CD14-positive monocyte (primary cell): Measurements from ENCODE around the gene MYRFL. TPM values are rescaled to one million over a fixed set of nuclear protein-coding genes. Genes with fewer than 3 reads are reported as not detected.

Source experiments
- DNase-seq, 3 donors: peaks; one replicate each; pipeline ENCODE4 v3.0.0-alpha.2; 2011 to 2022
- H2AFZ ChIP-seq: 2 replicates; pipeline ENCODE4 v1.6.0; 2012; ENCODE audit warnings: mild to moderate bottlenecking, low read depth, low read length, inconsistent platforms; ENCODE audit not compliant: insufficient read depth, poor library complexity, severe bottlenecking
- H3K27ac ChIP-seq, 2 donors: 1 replicate in 1 of 2; 2 replicates in 1 of 2; pipeline ENCODE4 v1.5.1; 2012 to 2013; ENCODE audit warnings: low read length in 2 of 2, control low read depth in 1 of 2, inconsistent platforms in 1 of 2, low read depth in 1 of 2, mild to moderate bottlenecking in 1 of 2
- H3K27me3 ChIP-seq, 2 donors: one replicate each; pipeline versions ENCODE4 v1.6.0 to v1.6.1; 2011 to 2013; ENCODE audit warnings: low read length in 2 of 2; ENCODE audit not compliant: control insufficient read depth in 2 of 2, insufficient read depth in 2 of 2
- H3K36me3 ChIP-seq, 2 donors: replicated peaks in 1 of 2; 1 replicate in 1 of 2; 2 replicates in 1 of 2; pipeline versions ENCODE4 v1.5.1 to v1.6.1; 2012 to 2013; ENCODE audit warnings: low read length in 2 of 2, control low read depth in 1 of 2, inconsistent platforms in 1 of 2, mild to moderate bottlenecking in 1 of 2; ENCODE audit not compliant: insufficient read depth in 2 of 2, control insufficient read depth in 1 of 2
- H3K4me1 ChIP-seq, 2 donors: 1 replicate in 1 of 2; 2 replicates in 1 of 2; pipeline versions ENCODE4 v1.5.1 to v1.6.1; 2012 to 2013; ENCODE audit warnings: low read length in 2 of 2, control low read depth in 1 of 2, inconsistent platforms in 1 of 2, mild to moderate bottlenecking in 1 of 2, moderate library complexity in 1 of 2; ENCODE audit not compliant: insufficient read depth in 2 of 2, control insufficient read depth in 1 of 2
- H3K4me2 ChIP-seq: replicated peaks from 2 replicates; pipeline ENCODE3; 2012; ENCODE audit warnings: low read length, moderate library complexity, mild to moderate bottlenecking; ENCODE audit not compliant: poor library complexity, severe bottlenecking; ENCODE audit errors: extremely low read depth
- H3K4me3 ChIP-seq, 3 experiments: fragments of 200-600 bp in 1 of 3; sonication (generic) in 1 of 3; replicated peaks in 1 of 3; 1 replicate in 2 of 3; 2 replicates in 1 of 3; pipeline ENCODE4 v1.5.1; 2011 to 2013; ENCODE audit warnings: low read length in 3 of 3, mild to moderate bottlenecking in 3 of 3, control low read depth in 2 of 3, low read depth in 2 of 3, inconsistent platforms in 1 of 3, moderate library complexity in 1 of 3
- H3K79me2 ChIP-seq: 2 replicates; pipeline ENCODE4 v1.6.0; 2012; ENCODE audit warnings: mild to moderate bottlenecking, control low read depth, inconsistent platforms, low read length, moderate library complexity; ENCODE audit not compliant: insufficient read depth
- H3K9ac ChIP-seq: 2 replicates; pipeline ENCODE4 v1.6.0; 2017; ENCODE audit warnings: low read length, mild to moderate bottlenecking; ENCODE audit not compliant: insufficient read depth, poor library complexity, severe bottlenecking
- H3K9me3 ChIP-seq, 2 donors: replicated peaks in 1 of 2; 1 replicate in 1 of 2; 2 replicates in 1 of 2; pipeline versions ENCODE4 v1.5.1 to v1.6.1; 2012 to 2013; ENCODE audit warnings: low read length in 2 of 2, control low read depth in 1 of 2; ENCODE audit not compliant: control insufficient read depth in 1 of 2, insufficient read depth in 1 of 2
- H4K20me1 ChIP-seq: 2 replicates; pipeline ENCODE4 v1.6.0; 2012; ENCODE audit warnings: mild to moderate bottlenecking, low read length, control low read depth, moderate library complexity; ENCODE audit not compliant: insufficient read depth
- H3K27ac Mint-ChIP-seq, 7 donors: one replicate each; pipeline ENCODE4 v1.8.0; 2020; ENCODE audit warnings: mild to moderate bottlenecking in 7 of 7, mixed read lengths in 7 of 7, moderate library complexity in 6 of 7, inconsistent platforms in 2 of 7
- H3K27me3 Mint-ChIP-seq, 3 donors: one replicate each; pipeline ENCODE4 v1.8.0; 2021 to 2022; ENCODE audit warnings: low read depth in 3 of 3, mild to moderate bottlenecking in 3 of 3, mixed read lengths in 3 of 3, moderate library complexity in 3 of 3, inconsistent platforms in 1 of 3
- H3K36me3 Mint-ChIP-seq, 2 donors: one replicate each; pipeline ENCODE4 v1.8.0; 2020; ENCODE audit warnings: mixed read lengths in 2 of 2, inconsistent platforms in 1 of 2, mild to moderate bottlenecking in 1 of 2
- H3K4me1 Mint-ChIP-seq: one replicate; pipeline ENCODE4 v1.8.0; 2020; ENCODE audit warnings: mild to moderate bottlenecking, mixed read lengths
- H3K4me3 Mint-ChIP-seq, 2 donors: one replicate each; pipeline ENCODE4 v1.8.0; 2020; ENCODE audit warnings: mild to moderate bottlenecking in 2 of 2, mixed read lengths in 2 of 2, moderate library complexity in 1 of 2
- H3K9me3 Mint-ChIP-seq, 7 donors: one replicate each; pipeline ENCODE4 v1.8.0; 2020 to 2022; ENCODE audit warnings: mixed read lengths in 7 of 7, mild to moderate bottlenecking in 6 of 7, moderate library complexity in 6 of 7, inconsistent platforms in 2 of 7
- CTCF ChIP-seq: fragments of 200-600 bp; IDR thresholded peaks from one replicate; pipeline ENCODE4 v1.8.0; 2022; ENCODE audit warnings: antibody characterized with exemption, mild to moderate bottlenecking
- WGBS: methylation state at CpG from one replicate; pipeline ENCODE4 v1.1.5; 2013; ENCODE audit warnings: missing lambda C conversion rate; ENCODE audit not compliant: insufficient coverage; 5-methylcytosine and 5-hydroxymethylcytosine counted together
- intact Hi-C, 2 donors: fragments of 100-400 bp; cut with micrococcal nuclease; formaldehyde crosslinking; loops; one replicate each; pipeline versions ENCODE4 v1.15.0 to v1.15.1; 2023
- polyA plus RNA-seq, 3 donors: library from polyadenylated mRNA; depleted of rRNA in 1 of 3; unstranded in 2 of 3; stranded (reverse) in 1 of 3; fragments of 300-500 nt in 2 of 3; fragments of >200 nt in 1 of 3; fragmentation: Illumina TruSeq in 2 of 3; gene quantifications; 1 replicate in 2 of 3; 2 replicates in 1 of 3; pipeline ENCODE4 v1.2.3, GENCODE V29; 2012 to 2021

Gene MYRFL
- polyA plus RNA-seq, 3 donors, result not detected

- Mint-ChIP-seq H3K27ac (no peak overlapping the region), H3K9me3 (peaks cover 0 to 18% (median 4%) of the 10 kb centered on the region in 7 donors), H3K36me3 (no peaks in the 10 kb centered on the region), H3K4me1 (no peaks in the 10 kb centered on the region), H3K27me3 (peaks cover 0 to 4% (median 0%) of the 10 kb centered on the region in 3 donors), H3K4me3 (no peak overlapping the region)
- H2AFZ ChIP-seq, result no peak overlapping the region
- no peak overlapping the region for H3K9ac ChIP-seq
- 100% methylated on average over 1 of the region's 6 CpGs for WGBS
- no peaks in the 10 kb centered on the region for H3K4me1 ChIP-seq
- H3K9me3 ChIP-seq, result no peaks in the 10 kb centered on the region
- DNase-seq, result no peak
- no peaks in the 10 kb centered on the region for H4K20me1 ChIP-seq
- no peak overlapping the region for H3K4me2 ChIP-seq
- no peaks in the 10 kb centered on the region for H3K27me3 ChIP-seq
- TF ChIP-seq CTCF, result no peak
- H3K27ac ChIP-seq, result no peak overlapping the region
- H3K4me3 ChIP-seq, result no peak overlapping the region
- no peaks in the 10 kb centered on the region for H3K79me2 ChIP-seq
- H3K36me3 ChIP-seq, result no peaks in the 10 kb centered on the region
- intact Hi-C loops, result no loop called here
Observed at GRCh38 chr12:69994724-69995173, 169.7 kb downstream of the MYRFL start.

- Mint-ChIP-seq H3K9me3 (peaks cover 0 to 18% (median 4%) of the 10 kb centered on the region in 7 donors), H3K36me3 (no peaks in the 10 kb centered on the region), H3K4me3 (no peak overlapping the region), H3K27me3 (peaks cover 0 to 4% (median under 1%) of the 10 kb centered on the region in 3 donors), H3K27ac (no peak overlapping the region), H3K4me1 (no peaks in the 10 kb centered on the region)
- no peaks in the 10 kb centered on the region for H3K36me3 ChIP-seq
- TF ChIP-seq CTCF, result no peak
- intact Hi-C loops, result no loop called here
- H3K27ac ChIP-seq, result no peak overlapping the region
- H3K9ac ChIP-seq, result no peak overlapping the region
- H2AFZ ChIP-seq, result no peak overlapping the region
- DNase-seq, result no peak
- H3K79me2 ChIP-seq, result no peaks in the 10 kb centered on the region
- H3K4me3 ChIP-seq, result no peak overlapping the region
- no peak overlapping the region for H3K4me2 ChIP-seq
- H3K4me1 ChIP-seq, result no peaks in the 10 kb centered on the region
- no peaks in the 10 kb centered on the region for H3K27me3 ChIP-seq
- H4K20me1 ChIP-seq, result no peaks in the 10 kb centered on the region
- WGBS, result 80% methylated on average over 1 of the region's 2 CpGs
- H3K9me3 ChIP-seq, result no peaks in the 10 kb centered on the region
Observed at GRCh38 chr12:69996241-69996640, 171.2 kb downstream of the MYRFL start.
